Measurements from ENCODE around the gene CCNL2. TPM values are rescaled to one million over a fixed set of nuclear protein-coding genes. Genes with fewer than 3 reads are reported as not detected.

Gene CCNL2
- total and polyA plus RNA-seq, 2 of the 13 experiments (the other 11 are each of a cell fraction or from before 2014, with no cell fraction given), result 105 to 340 TPM

DNA sequence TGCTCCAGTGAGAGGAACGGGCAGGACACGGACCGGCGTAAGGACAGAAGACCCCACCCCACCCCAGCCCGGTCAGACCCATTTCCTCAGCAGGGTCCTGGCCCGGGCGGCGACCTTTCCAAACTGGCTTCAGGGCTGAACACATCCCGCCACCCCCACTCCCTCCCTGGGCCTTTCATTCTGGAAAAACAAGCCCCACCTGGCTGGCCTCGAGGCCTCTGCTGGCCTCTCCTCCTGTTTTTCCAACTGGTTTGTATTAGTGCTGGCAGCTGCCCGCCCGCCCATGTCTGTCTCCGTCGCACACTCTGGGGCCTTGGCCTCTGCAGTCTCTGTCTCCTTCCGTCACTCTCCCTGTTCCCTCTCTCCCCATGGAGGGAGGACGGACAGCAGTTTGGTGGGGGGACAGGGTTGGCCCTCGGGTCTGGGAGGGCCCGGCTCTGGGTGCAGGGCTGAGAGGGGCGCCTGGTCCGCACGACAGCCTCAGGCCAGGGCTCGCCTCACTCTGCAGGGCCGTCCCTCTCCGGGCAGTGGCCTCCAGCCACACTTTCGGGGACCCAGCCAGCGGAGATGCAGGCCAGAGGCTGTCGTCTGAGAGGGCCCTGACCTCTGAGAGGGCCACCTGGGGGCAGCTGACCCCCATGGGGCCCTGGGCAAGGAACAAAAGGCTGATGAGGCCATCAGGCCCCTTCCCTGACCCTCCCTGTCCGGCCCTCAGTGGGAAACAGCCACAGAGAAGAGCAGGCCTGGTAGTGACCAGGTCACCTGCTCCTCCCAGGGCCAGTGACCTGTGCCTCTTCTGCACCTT is 39.3 kb downstream of the CCNL2 start (continued):
- TF ChIP-seq, protein P1, sequence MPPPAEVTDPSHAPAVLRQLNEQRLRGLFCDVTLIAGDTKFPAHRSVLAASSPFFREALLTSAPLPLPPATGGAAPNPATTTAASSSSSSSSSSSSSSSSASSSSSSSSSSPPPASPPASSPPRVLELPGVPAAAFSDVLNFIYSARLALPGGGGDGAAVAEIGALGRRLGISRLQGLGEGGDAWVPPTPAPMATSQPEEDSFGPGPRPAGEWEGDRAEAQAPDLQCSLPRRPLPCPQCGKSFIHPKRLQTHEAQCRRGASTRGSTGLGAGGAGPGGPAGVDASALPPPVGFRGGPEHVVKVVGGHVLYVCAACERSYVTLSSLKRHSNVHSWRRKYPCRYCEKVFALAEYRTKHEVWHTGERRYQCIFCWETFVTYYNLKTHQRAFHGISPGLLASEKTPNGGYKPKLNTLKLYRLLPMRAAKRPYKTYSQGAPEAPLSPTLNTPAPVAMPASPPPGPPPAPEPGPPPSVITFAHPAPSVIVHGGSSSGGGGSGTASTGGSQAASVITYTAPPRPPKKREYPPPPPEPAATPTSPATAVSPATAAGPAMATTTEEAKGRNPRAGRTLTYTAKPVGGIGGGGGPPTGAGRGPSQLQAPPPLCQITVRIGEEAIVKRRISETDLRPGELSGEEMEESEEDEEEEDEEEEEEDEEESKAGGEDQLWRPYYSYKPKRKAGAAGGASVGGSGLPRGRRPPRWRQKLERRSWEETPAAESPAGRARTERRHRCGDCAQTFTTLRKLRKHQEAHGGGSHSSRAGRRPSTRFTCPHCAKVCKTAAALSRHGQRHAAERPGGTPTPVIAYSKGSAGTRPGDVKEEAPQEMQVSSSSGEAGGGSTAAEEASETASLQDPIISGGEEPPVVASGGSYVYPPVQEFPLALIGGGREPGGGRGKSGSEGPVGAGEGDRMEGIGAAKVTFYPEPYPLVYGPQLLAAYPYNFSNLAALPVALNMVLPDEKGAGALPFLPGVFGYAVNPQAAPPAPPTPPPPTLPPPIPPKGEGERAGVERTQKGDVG (CRISPR knock-in tag; IDR thresholded peaks at IDR 0.05; ENCODE audit: borderline replicate concordance), result no peak
- TF ChIP-seq ZNF782 (CRISPR knock-in tag; IDR thresholded peaks at IDR 0.05; ENCODE audit: borderline replicate concordance) (no peak), ZFP36 (IDR thresholded peaks at IDR 0.05; ENCODE audit: borderline replicate concordance, low read depth, low read length, partially characterized antibody) (no peak), SMAD3 (CRISPR knock-in tag; IDR thresholded peaks at IDR 0.05) (no peak), PPARG (CRISPR knock-in tag; conservative IDR thresholded peaks at IDR 0.05) (no peak), ZNF850 (CRISPR knock-in tag; conservative IDR thresholded peaks at IDR 0.05) (no peak), JARID2 (CRISPR knock-in tag; IDR thresholded peaks at IDR 0.05; ENCODE audit: insufficient replicate concordance) (no peak), YEATS4 (CRISPR knock-in tag; IDR thresholded peaks at IDR 0.05; ENCODE audit: borderline replicate concordance) (peak; percentile 59; the same call in 1 of the 2 replicates), ZNF558 (CRISPR knock-in tag; IDR thresholded peaks at IDR 0.05; ENCODE audit: borderline replicate concordance) (no peak), ZNF839 (CRISPR knock-in tag; IDR thresholded peaks at IDR 0.05; ENCODE audit: borderline replicate concordance) (no peak), HOXA5 (CRISPR knock-in tag; IDR thresholded peaks at IDR 0.05) (0 out of 2 replicates have a peak, but pooled peaks have one; percentile 69), HOXA7 (CRISPR knock-in tag; IDR thresholded peaks at IDR 0.05) (no peak), ZBTB8A (CRISPR knock-in tag; IDR thresholded peaks at IDR 0.05; ENCODE audit: borderline replicate concordance, low read depth) (peak; percentile 57; the same call in 1 of the 2 replicates), TP53 (CRISPR knock-in tag; conservative IDR thresholded peaks at IDR 0.05) (no peak), ZNF761 (CRISPR knock-in tag; conservative IDR thresholded peaks at IDR 0.05) (no peak), ZNF44 (CRISPR knock-in tag; IDR thresholded peaks at IDR 0.05) (no peak), CREB1 (IDR thresholded peaks at IDR 0.05) (no peak), CREB1 (CRISPR knock-in tag; IDR thresholded peaks at IDR 0.05) (no peak), ATRX (CRISPR knock-in tag; IDR thresholded peaks at IDR 0.05; ENCODE audit: borderline replicate concordance) (no peak), DNMT3B (CRISPR knock-in tag; conservative IDR thresholded peaks at IDR 0.05) (no peak)
- TF ChIP-seq, protein P2, sequence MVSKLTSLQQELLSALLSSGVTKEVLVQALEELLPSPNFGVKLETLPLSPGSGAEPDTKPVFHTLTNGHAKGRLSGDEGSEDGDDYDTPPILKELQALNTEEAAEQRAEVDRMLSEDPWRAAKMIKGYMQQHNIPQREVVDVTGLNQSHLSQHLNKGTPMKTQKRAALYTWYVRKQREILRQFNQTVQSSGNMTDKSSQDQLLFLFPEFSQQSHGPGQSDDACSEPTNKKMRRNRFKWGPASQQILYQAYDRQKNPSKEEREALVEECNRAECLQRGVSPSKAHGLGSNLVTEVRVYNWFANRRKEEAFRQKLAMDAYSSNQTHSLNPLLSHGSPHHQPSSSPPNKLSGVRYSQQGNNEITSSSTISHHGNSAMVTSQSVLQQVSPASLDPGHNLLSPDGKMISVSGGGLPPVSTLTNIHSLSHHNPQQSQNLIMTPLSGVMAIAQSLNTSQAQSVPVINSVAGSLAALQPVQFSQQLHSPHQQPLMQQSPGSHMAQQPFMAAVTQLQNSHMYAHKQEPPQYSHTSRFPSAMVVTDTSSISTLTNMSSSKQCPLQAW (CRISPR knock-in tag; IDR thresholded peaks at IDR 0.05), result no peak
- TF ChIP-seq, protein P3, sequence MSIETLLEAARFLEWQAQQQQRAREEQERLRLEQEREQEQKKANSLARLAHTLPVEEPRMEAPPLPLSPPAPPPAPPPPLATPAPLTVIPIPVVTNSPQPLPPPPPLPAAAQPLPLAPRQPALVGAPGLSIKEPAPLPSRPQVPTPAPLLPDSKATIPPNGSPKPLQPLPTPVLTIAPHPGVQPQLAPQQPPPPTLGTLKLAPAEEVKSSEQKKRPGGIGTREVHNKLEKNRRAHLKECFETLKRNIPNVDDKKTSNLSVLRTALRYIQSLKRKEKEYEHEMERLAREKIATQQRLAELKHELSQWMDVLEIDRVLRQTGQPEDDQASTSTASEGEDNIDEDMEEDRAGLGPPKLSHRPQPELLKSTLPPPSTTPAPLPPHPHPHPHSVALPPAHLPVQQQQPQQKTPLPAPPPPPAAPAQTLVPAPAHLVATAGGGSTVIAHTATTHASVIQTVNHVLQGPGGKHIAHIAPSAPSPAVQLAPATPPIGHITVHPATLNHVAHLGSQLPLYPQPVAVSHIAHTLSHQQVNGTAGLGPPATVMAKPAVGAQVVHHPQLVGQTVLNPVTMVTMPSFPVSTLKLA (IDR thresholded peaks at IDR 0.05), result no peak
- TF ChIP-seq, protein P4, sequence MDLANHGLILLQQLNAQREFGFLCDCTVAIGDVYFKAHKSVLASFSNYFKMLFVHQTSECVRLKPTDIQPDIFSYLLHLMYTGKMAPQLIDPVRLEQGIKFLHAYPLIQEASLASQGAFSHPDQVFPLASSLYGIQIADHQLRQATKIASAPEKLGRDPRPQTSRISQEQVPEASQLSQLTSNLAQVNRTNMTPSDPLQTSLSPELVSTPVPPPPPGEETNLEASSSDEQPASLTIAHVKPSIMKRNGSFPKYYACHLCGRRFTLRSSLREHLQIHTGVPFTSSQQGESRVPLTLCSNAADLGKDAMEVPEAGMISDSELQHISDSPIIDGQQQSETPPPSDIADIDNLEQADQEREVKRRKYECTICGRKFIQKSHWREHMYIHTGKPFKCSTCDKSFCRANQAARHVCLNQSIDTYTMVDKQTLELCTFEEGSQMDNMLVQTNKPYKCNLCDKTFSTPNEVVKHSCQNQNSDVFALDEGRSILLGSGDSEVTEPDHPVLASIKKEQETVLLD (CRISPR knock-in tag; IDR thresholded peaks at IDR 0.05; ENCODE audit: low read depth), result no peak
